Right atrium auricular region (tissue), 2 donors: ENCODE results near the gene ANXA4. TPM values are rescaled to one million over a fixed set of nuclear protein-coding genes. Genes with fewer than 3 reads are reported as not detected.

Source experiments
- DNase-seq: peaks from one replicate; pipeline ENCODE4 v3.0.0-alpha.2; 2019; ENCODE audit warnings: low spot score
- H3K27ac ChIP-seq, 2 donors: fragments of 200-600 bp; sonication (generic); 1 replicate in 1 of 2; 2 replicates in 1 of 2; pipeline ENCODE4 v1.5.1; 2016 to 2019
- H3K27me3 ChIP-seq, 2 donors: fragments of 200-600 bp; sonication (generic); one replicate each; pipeline versions ENCODE4 v1.5.1 to v1.6.0; 2017 to 2019
- H3K36me3 ChIP-seq: fragments of 200-600 bp; sonication (generic); one replicate; pipeline ENCODE4 v1.5.1; 2016
- H3K4me1 ChIP-seq, 2 donors: fragments of 200-600 bp; sonication (generic); one replicate each; pipeline versions ENCODE4 v1.5.1 to v1.6.0; 2017 to 2019
- H3K4me3 ChIP-seq, 2 donors: fragments of 200-600 bp; sonication (generic); 1 replicate in 1 of 2; 2 replicates in 1 of 2; pipeline ENCODE4 v1.5.1; 2017 to 2019; ENCODE audit warnings: mild to moderate bottlenecking in 1 of 2, moderate library complexity in 1 of 2
- H3K9me3 ChIP-seq, 2 donors: fragments of 200-600 bp; sonication (generic); one replicate each; pipeline ENCODE4 v1.5.1; 2019
- total RNA-seq, 2 donors: library from RNA; depleted of rRNA; stranded (reverse); fragments of >200 nt; gene quantifications; one replicate each; pipeline ENCODE4 v1.1.0, GENCODE V29; 2016
- TF ChIP-seq, protein P1 (sequence below), 2 donors: fragments of 200-600 bp; sonication (generic); IDR thresholded peaks; one replicate each; pipeline ENCODE4 v1.5.1; 2019; ENCODE audit warnings: antibody characterized with exemption in 2 of 2

ANXA4 gene
- total RNA-seq, 2 donors from 2014 or later: 12.7 to 25.9 TPM

DNA sequence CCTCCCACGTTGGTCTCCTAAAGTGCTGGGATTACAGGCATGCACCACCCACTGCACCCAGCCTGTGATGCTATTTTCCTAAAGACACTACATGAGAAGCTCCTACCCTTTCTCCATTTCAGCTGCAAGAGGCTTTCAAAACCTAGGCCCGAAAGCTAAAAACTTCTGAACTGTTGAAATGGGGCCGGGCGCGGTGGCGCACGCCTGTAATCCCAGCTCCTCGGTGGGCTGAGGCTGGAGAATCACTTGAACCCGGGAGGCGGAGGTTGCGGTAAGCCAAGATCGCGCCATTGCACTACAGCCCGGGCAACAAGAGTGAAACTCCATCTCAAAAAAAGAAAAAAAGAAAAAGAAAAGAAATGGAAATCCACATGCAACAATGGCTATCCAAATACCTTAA lies 18.1 kb upstream of the ANXA4 start:
- TF ChIP-seq, protein P1, sequence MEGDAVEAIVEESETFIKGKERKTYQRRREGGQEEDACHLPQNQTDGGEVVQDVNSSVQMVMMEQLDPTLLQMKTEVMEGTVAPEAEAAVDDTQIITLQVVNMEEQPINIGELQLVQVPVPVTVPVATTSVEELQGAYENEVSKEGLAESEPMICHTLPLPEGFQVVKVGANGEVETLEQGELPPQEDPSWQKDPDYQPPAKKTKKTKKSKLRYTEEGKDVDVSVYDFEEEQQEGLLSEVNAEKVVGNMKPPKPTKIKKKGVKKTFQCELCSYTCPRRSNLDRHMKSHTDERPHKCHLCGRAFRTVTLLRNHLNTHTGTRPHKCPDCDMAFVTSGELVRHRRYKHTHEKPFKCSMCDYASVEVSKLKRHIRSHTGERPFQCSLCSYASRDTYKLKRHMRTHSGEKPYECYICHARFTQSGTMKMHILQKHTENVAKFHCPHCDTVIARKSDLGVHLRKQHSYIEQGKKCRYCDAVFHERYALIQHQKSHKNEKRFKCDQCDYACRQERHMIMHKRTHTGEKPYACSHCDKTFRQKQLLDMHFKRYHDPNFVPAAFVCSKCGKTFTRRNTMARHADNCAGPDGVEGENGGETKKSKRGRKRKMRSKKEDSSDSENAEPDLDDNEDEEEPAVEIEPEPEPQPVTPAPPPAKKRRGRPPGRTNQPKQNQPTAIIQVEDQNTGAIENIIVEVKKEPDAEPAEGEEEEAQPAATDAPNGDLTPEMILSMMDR (IDR thresholded peaks at IDR 0.05): no peak
- no peak overlapping the region for H3K4me3 ChIP-seq
- H3K4me1 ChIP-seq: no peaks in the 10 kb centered on the region

DNA sequence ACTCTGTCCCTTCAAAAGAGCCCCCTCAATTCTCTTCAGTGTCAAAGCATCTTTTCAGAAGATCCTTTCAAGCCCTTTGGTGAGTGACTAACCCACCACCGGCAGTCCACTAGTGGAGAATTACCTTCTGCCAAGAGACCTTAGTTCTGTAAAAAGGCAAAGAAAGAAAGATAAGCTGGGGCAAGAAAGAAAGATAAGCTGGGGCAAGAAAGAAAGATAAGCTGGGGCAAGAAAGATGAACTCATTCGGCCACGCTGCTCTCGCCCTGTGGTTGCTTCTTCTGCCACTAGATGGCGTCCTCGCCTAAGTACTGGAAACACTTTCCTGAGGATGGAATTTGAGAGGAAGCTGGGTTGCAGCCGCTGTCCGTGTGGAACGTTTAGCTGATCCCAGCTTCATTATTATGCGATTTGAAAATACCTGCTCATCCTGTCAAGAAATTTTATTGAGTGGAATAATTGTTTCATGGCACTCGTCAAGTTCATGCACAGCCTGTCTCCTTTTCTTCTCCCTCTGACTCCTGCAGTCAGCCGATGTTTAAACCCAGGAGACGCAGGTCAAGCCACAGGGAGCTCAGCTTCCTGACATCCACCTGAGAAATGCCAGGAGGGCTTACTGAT lies 17.3 kb upstream of the ANXA4 start:
- peak overlapping the region in 1 of 2 donors; percentile 34 for H3K4me3 ChIP-seq
- peak; percentile 92 for DNase-seq
- H3K4me1 ChIP-seq: no peaks in the 10 kb centered on the region
- no peaks in the 10 kb centered on the region for H3K27me3 ChIP-seq
- no peak overlapping the region for H3K27ac ChIP-seq
- TF ChIP-seq, protein P1 (IDR thresholded peaks at IDR 0.05): peak; percentile 89 to 96
- H3K36me3 ChIP-seq: no peaks in the 10 kb centered on the region
- no peaks in the 10 kb centered on the region for H3K9me3 ChIP-seq

More for the DNA sequence above, 18.1 kb upstream of the ANXA4 start:
- H3K27ac ChIP-seq: no peak overlapping the region
- H3K27me3 ChIP-seq: no peaks in the 10 kb centered on the region
- H3K36me3 ChIP-seq: no peaks in the 10 kb centered on the region
- DNase-seq: no peak
- H3K9me3 ChIP-seq: no peaks in the 10 kb centered on the region

DNA sequence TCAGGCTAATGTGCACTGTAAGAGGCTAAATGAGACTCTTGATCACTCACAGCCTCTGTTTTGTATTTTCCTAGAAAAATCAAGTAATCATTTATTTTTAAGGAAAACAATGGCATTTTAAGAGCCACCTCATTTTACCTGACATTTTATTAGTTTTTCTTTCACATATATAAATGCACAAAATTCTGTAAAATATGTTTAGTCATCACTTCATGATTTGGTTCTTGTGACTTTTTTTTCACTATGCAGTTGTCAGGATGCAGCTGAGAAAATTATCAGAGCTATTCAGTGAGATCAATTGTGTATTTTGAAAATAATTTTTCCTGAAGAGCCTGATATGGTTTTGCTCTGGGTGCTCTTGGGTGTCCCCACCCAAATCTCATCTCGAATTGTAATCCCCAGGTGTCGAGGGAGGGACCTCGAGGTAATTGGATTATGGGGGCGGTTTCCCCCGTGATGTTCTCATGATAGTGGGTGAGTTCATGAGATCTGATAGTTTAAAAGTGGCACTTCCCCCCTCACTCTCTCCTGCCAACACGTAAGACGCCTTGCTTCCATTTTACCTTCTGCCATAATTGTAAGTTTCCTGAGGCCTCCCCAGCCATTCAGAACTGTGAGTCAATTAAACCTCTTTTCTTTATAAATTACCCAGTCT lies 16.1 kb upstream of the ANXA4 start:
- Histone ChIP-seq H3K27me3 (no peaks in the 10 kb centered on the region), H3K36me3 (no peaks in the 10 kb centered on the region), H3K27ac (no peak overlapping the region), H3K9me3 (no peaks in the 10 kb centered on the region), H3K4me3 (no peak overlapping the region), H3K4me1 (no peaks in the 10 kb centered on the region)
- TF ChIP-seq, protein P1 (IDR thresholded peaks at IDR 0.05): no peak
- DNase-seq: no peak

DNA sequence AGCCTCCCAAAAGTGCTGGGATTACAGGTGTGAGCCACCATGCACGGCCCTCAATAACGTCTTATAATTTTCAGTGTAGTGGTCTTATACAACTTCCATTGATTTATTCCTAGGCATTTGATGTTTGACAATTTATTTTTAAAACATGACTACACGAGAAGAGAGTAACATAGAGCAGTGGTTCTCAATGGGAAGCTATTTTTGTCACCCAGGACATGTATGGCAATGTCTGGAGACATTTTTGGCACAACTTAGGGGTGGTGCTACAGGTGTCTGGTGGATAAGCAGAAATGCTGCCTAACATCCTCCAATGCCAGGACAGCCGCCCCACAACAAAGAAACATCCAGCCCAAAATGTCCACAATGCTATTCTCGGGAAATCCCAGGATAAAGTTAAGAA lies 12.7 kb upstream of the ANXA4 start:
- no peaks in the 10 kb centered on the region for H3K9me3 ChIP-seq
- DNase-seq: no peak
- no peaks in the 10 kb centered on the region for H3K27me3 ChIP-seq
- no peak overlapping the region for H3K4me3 ChIP-seq
- H3K36me3 ChIP-seq: no peaks in the 10 kb centered on the region
- peak overlapping the region in 1 of 2 donors; percentile 54 for H3K27ac ChIP-seq
- no peaks in the 10 kb centered on the region for H3K4me1 ChIP-seq
- TF ChIP-seq, protein P1 (IDR thresholded peaks at IDR 0.05): no peak

DNA sequence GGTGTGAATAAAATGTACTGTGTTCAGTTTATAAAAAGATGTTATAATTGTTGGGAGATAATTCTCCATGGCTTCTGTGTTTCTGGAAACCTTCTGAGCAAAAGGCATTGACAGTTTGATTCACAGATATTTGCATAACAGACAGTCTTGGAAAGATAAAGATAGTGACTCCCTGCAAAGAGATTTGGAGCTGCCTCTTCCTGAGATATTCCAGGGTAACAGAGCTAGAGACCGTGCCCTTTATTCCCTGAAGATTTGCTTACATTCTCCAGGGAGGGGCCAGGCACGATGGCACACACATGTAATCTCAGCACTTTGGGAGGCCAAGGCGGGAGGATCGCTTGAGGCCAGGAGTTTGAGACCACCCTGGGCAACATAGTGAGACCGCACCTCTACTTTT lies 12.2 kb upstream of the ANXA4 start:
- no peaks in the 10 kb centered on the region for H3K4me1 ChIP-seq
- DNase-seq: no peak
- H3K27ac ChIP-seq: peak overlapping the region in 1 of 2 donors; percentile 54

More for the DNA sequence above, 12.2 kb upstream of the ANXA4 start:
- Histone ChIP-seq H3K4me3 (no peak overlapping the region), H3K36me3 (no peaks in the 10 kb centered on the region), H3K9me3 (no peaks in the 10 kb centered on the region), H3K27me3 (no peaks in the 10 kb centered on the region)
- TF ChIP-seq, protein P1 (IDR thresholded peaks at IDR 0.05): no peak
